ENCODE data around the gene RNF114.

DNA sequence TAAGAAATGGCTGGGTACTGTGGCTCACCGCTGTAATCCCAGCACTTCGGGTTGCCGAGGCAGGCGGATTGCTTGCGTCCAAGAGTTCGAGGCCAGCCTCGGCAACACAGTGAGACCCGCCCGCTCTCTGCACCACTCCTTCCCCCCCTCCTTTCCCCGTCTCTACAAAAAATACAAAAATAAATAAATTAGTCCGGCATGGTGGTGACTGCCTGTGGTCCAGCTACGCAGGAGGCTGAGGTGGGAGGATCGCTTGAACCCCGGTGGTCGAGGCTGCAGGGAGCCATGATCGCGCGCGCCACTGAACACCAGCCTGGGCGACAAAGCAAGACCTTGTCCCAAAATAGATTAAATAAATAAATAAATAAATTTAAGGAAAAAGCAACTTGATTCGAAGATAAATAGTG is 448 bp upstream of the RNF114 start:
- TF ChIP-seq CTCF (IDR thresholded peaks at IDR 0.05; ENCODE audit: low read depth, low read length) (no peak), EZH2phosphoT487 (IDR thresholded peaks at IDR 0.05; ENCODE audit: low read depth) (no peak)
